Measurements from ENCODE around the gene ZBTB7C.

DNA sequence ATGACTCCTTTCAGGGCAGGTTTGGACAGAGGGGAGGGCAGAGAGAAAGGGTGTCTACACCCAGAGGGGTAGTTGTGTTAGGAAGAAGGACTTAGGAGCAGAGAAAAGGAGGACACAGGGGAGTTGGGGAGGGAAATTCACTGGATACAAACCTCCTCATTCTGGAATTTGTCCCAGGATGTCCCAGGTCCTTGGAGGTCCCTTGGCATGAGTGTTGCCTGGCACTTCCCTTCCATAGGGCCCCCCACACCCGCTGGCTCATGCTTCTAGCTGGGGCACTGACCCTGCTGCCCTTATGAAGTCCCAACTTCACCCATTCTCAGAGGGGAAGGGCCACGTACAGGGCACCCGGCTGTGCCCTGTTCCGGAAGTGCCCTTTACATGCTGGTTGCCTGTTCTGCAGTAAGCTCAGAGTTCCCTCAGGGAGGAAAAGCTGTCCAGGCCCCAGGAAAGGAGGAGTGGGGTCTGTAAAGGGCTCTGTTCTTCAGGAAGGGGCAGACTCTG lies 385.1 kb downstream of the ZBTB7C start:
- TF ChIP-seq, protein P1, sequence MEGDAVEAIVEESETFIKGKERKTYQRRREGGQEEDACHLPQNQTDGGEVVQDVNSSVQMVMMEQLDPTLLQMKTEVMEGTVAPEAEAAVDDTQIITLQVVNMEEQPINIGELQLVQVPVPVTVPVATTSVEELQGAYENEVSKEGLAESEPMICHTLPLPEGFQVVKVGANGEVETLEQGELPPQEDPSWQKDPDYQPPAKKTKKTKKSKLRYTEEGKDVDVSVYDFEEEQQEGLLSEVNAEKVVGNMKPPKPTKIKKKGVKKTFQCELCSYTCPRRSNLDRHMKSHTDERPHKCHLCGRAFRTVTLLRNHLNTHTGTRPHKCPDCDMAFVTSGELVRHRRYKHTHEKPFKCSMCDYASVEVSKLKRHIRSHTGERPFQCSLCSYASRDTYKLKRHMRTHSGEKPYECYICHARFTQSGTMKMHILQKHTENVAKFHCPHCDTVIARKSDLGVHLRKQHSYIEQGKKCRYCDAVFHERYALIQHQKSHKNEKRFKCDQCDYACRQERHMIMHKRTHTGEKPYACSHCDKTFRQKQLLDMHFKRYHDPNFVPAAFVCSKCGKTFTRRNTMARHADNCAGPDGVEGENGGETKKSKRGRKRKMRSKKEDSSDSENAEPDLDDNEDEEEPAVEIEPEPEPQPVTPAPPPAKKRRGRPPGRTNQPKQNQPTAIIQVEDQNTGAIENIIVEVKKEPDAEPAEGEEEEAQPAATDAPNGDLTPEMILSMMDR (optimal IDR thresholded peaks at IDR 0.05 in 1 of 3, IDR thresholded peaks at IDR 0.05 in 1 of 3, conservative IDR thresholded peaks at IDR 0.05 in 1 of 3; ENCODE audit: extremely low read depth in 1 of 3, insufficient read depth in 2 of 3, low read length in 3 of 3): no peak
- no peak for TF ChIP-seq EZH2 (IDR thresholded peaks at IDR 0.05; ENCODE audit: low read length)
